Measurements from ENCODE around the gene TTC7B. TPM values are rescaled to one million over a fixed set of nuclear protein-coding genes. Genes with fewer than 3 reads are reported as not detected.

The TTC7B gene
- total RNA-seq, 1 donor from 2014 or later = 20.6 TPM

GRCh38 chr14:90703841-90704737 lies 112.1 kb downstream of the TTC7B start:
- no peaks in the 10 kb centered on the region for H3K27me3 ChIP-seq
- Mint-ChIP-seq H3K27me3 (ENCODE audit: insufficient read depth, low read depth) (peaks cover 2% of the 10 kb centered on the region), H3K36me3 (no peaks in the 10 kb centered on the region), H3K4me1 (peaks cover 3% of the 10 kb centered on the region), H3K4me3 (no peak overlapping the region), H3K27ac (no peak overlapping the region), H3K9me3 (no peaks in the 10 kb centered on the region)
- H3F3A ChIP-seq (ENCODE audit: low read depth) = no peaks in the 10 kb centered on the region
- TF ChIP-seq EZH2phosphoT487 (IDR thresholded peaks at IDR 0.05) = no peak
- H3K4me2 ChIP-seq = no peak overlapping the region
- no peak overlapping the region for H2AFZ ChIP-seq (replicated peaks)
- H4K20me1 ChIP-seq (ENCODE audit: low read depth) = no peaks in the 10 kb centered on the region
- H3K9me3 ChIP-seq (ENCODE audit: low read depth) = no peaks in the 10 kb centered on the region
- H3K4me1 ChIP-seq = no peaks in the 10 kb centered on the region
- no peak overlapping the region for H3K4me3 ChIP-seq
- DNase-seq (ENCODE audit: low spot score) = no peak
- H3K36me3 ChIP-seq = no peaks in the 10 kb centered on the region
- H3K9ac ChIP-seq = no peak overlapping the region
- no peaks in the 10 kb centered on the region for H3K79me2 ChIP-seq (ENCODE audit: low read depth)
- H3K27ac ChIP-seq = no peak overlapping the region

GRCh38 chr14:90700933-90701776 lies 115.1 kb downstream of the TTC7B start:
- Mint-ChIP-seq H3K4me3 (no peak overlapping the region), H3K36me3 (no peaks in the 10 kb centered on the region), H3K27me3 (ENCODE audit: insufficient read depth, low read depth) (peaks cover 2% of the 10 kb centered on the region), H3K27ac (no peak overlapping the region), H3K9me3 (no peaks in the 10 kb centered on the region), H3K4me1 (peaks cover 29% of the 10 kb centered on the region)
- no peak for DNase-seq (ENCODE audit: low spot score)
- no peaks in the 10 kb centered on the region for H3K9me3 ChIP-seq (ENCODE audit: low read depth)
- no peak overlapping the region for H3K4me3 ChIP-seq
- no peaks in the 10 kb centered on the region for H3K4me1 ChIP-seq
- no peaks in the 10 kb centered on the region for H3F3A ChIP-seq (ENCODE audit: low read depth)
- no peak overlapping the region for H3K9ac ChIP-seq
- no peaks in the 10 kb centered on the region for H4K20me1 ChIP-seq (ENCODE audit: low read depth)
- no peak overlapping the region for H3K27ac ChIP-seq
- no peaks in the 10 kb centered on the region for H3K27me3 ChIP-seq
- no peaks in the 10 kb centered on the region for H3K36me3 ChIP-seq
- no peak overlapping the region for H2AFZ ChIP-seq (replicated peaks)
- H3K79me2 ChIP-seq (ENCODE audit: low read depth) = no peaks in the 10 kb centered on the region
- TF ChIP-seq CTCF (IDR thresholded peaks at IDR 0.05) (no peak), EZH2phosphoT487 (IDR thresholded peaks at IDR 0.05) (no peak), EZH2 (IDR thresholded peaks at IDR 0.05) (no peak)
- no peak overlapping the region for H3K4me2 ChIP-seq

DNA sequence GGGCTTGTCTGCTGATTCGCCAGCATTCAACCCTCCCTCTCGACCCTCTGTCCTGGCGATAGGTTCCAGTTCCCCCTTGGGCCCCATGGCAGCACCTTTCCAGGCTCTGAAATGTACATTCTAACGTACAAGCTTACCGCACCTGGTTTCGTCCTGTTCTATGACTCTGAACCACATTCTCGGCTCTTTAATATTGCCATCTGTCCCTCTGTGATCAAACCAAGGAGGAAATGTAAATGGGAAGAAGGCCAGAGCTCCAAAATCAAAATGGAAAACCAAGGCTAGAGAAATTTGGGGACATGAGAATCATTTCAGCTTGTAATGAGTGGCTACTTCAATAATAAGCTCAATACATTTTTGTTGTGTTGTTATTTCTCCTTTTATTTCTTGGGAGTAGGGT lies 117.2 kb downstream of the TTC7B start:
- Histone ChIP-seq H3K4me3 (no peak overlapping the region), H3K9me3 (ENCODE audit: low read depth) (no peaks in the 10 kb centered on the region)

More for the DNA sequence above, 117.2 kb downstream of the TTC7B start:
- Mint-ChIP-seq H3K4me3 (no peak overlapping the region), H3K27me3 (ENCODE audit: insufficient read depth, low read depth) (no peaks in the 10 kb centered on the region), H3K27ac (peak overlapping the region; percentile 26), H3K36me3 (no peaks in the 10 kb centered on the region), H3K4me1 (peaks cover 32% of the 10 kb centered on the region), H3K9me3 (no peaks in the 10 kb centered on the region)
- no peaks in the 10 kb centered on the region for H3K79me2 ChIP-seq (ENCODE audit: low read depth)
- no peak overlapping the region for H3K4me2 ChIP-seq
- H3K27me3 ChIP-seq = no peaks in the 10 kb centered on the region
- TF ChIP-seq CTCF (IDR thresholded peaks at IDR 0.05) (no peak), EZH2 (IDR thresholded peaks at IDR 0.05) (no peak), EZH2phosphoT487 (IDR thresholded peaks at IDR 0.05) (no peak)
- H2AFZ ChIP-seq (replicated peaks) = no peak overlapping the region
- no peak for DNase-seq (ENCODE audit: low spot score)
- H3K27ac ChIP-seq = no peak overlapping the region
- H3K9ac ChIP-seq = no peak overlapping the region
- peaks cover 3% of the 10 kb centered on the region for H3F3A ChIP-seq (ENCODE audit: low read depth)
- H3K36me3 ChIP-seq = no peaks in the 10 kb centered on the region
- no peaks in the 10 kb centered on the region for H4K20me1 ChIP-seq (ENCODE audit: low read depth)
- no peaks in the 10 kb centered on the region for H3K4me1 ChIP-seq

Data from neural progenitor cell (in vitro differentiated cells).